ENCODE measurements around the gene AKR1C4.
"Not testable (repeated sequence)": the region's sequence is repeated elsewhere in the genome, so short reads cannot be mapped to it uniquely, and the experiment has no call there.

AKR1C4 gene

DNA sequence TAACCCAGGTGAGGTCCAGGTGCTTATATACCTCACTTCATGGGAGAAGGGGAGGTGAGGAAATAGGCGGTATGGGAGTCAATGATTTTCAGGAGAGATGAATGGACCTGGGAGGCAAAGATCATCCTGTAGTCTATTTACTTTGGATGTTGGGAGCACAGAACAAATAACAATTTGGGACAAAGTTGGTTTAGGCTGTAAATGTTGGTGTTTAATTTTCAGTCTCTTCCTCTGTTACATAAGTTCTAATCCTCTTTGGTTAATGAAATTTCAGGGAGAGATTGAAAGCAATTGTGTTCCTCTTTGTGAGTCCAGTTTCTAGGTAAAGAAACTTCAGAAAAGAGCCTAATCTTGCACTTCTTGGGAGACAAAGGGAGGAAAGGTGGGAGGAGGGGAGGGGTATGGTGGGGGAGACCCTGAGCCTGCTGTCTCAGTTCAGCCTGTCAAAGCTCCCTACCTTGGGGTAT, 46.9 kb downstream of the AKR1C4 start:
- H3K4me3 ChIP-seq (ENCODE audit: low read depth, low read length) = no peak overlapping the region
- no peak for DNase-seq (ENCODE audit: low read depth)
- TF ChIP-seq, protein P1, sequence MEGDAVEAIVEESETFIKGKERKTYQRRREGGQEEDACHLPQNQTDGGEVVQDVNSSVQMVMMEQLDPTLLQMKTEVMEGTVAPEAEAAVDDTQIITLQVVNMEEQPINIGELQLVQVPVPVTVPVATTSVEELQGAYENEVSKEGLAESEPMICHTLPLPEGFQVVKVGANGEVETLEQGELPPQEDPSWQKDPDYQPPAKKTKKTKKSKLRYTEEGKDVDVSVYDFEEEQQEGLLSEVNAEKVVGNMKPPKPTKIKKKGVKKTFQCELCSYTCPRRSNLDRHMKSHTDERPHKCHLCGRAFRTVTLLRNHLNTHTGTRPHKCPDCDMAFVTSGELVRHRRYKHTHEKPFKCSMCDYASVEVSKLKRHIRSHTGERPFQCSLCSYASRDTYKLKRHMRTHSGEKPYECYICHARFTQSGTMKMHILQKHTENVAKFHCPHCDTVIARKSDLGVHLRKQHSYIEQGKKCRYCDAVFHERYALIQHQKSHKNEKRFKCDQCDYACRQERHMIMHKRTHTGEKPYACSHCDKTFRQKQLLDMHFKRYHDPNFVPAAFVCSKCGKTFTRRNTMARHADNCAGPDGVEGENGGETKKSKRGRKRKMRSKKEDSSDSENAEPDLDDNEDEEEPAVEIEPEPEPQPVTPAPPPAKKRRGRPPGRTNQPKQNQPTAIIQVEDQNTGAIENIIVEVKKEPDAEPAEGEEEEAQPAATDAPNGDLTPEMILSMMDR (IDR thresholded peaks at IDR 0.05; ENCODE audit: low read depth, low read length, missing control alignments) = no peak
- in situ Hi-C loops (cut with HindIII; ENCODE audit: low sequenced_read_pairs) = no loop called here

DNA sequence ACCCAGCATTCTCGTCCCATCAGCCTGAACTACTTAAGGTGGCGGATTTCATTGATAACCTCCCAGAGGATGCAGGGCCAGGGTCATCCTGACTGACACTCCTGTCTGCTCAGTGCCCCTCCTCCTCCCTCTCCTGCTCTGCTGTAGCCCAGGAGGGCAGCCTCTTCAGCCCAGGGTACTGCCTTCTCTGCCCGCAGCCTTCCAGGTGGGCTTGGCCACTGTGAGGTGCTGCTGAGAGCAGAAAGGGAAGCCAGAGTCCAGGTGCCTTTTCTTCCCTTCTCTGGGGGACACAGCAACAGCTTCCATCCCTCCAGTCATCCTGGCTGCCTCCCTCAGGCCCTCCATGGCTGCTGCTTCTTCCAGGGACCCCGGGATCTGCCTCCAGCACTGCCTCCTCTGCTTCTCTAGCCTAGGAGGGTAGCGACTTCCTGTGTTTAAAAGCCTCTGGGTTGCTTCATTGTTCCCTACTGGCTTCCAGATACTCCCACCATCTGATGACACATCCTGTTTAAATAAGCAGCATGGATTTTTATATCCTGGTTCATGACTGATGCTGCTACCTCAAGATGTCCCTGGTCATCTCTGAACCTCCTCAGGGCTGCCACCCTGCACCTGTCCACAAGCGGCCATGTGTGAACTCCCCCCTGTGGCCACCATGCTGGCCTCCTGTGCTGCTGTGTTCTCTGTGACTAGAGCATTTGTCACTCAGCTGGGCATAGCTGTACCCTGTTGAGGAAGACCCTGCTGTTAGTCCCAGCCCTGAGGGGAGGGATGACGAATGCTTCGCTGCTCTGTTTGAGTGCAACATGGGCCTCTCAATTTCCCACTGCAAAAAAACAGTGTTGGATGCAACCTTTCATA, 55.8 kb downstream of the AKR1C4 start:
- no peak for DNase-seq (ENCODE audit: low read depth)
- in situ Hi-C loops (cut with HindIII; ENCODE audit: low sequenced_read_pairs) = no loop called here

DNA sequence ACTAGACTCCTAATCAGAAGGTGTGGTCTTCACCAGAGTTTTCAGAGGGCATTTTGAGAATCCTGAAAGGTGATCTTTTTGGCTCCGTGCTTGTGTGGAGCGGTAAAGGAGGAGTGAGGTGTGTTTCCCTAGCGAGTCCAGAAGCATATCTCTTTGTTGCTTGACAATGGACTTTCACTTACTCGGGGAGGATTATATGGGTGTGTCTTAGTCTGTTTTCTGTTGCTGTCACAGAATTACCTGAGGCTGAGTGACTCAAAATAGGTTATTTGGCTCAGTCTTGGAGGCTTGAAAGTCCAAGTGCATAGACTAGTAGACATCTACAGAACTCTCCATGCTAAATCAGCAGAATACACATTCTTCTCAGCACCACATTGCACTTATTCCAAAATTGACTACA, 57.9 kb downstream of the AKR1C4 start:
- H3K4me3 ChIP-seq (ENCODE audit: low read depth, low read length) = no peak overlapping the region
- in situ Hi-C loops (cut with HindIII; ENCODE audit: low sequenced_read_pairs) = no loop called here
- no peak for DNase-seq (ENCODE audit: low read depth)
- TF ChIP-seq, protein P1 (IDR thresholded peaks at IDR 0.05; ENCODE audit: low read depth, low read length, missing control alignments) = no peak

More for the DNA sequence above, 55.8 kb downstream of the AKR1C4 start:
- no peak overlapping the region for H3K4me3 ChIP-seq (ENCODE audit: low read depth, low read length)
- TF ChIP-seq, protein P1 (IDR thresholded peaks at IDR 0.05; ENCODE audit: low read depth, low read length, missing control alignments) = no peak

DNA sequence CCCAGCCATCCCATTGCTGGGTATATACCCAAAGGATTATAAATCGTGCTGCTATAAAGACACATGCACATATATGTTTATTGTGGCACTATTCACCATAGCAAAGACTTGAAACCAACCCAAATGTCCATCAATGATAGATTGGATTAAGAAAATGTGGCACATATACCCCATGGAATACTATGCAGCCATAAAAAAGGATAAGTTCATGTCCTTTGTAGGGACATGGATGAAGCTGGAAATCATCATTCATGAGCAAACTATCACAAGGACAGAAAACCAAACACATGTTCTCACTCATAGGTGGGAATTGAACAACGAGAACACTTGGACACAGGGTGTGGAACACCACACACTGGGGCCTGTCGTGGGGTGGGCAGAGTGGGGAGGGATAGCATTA, 61.1 kb downstream of the AKR1C4 start:
- H3K4me3 ChIP-seq (ENCODE audit: low read depth, low read length); DNase-seq (ENCODE audit: low read depth); in situ Hi-C loops (cut with HindIII; ENCODE audit: low sequenced_read_pairs): not testable (repeated sequence)

DNA sequence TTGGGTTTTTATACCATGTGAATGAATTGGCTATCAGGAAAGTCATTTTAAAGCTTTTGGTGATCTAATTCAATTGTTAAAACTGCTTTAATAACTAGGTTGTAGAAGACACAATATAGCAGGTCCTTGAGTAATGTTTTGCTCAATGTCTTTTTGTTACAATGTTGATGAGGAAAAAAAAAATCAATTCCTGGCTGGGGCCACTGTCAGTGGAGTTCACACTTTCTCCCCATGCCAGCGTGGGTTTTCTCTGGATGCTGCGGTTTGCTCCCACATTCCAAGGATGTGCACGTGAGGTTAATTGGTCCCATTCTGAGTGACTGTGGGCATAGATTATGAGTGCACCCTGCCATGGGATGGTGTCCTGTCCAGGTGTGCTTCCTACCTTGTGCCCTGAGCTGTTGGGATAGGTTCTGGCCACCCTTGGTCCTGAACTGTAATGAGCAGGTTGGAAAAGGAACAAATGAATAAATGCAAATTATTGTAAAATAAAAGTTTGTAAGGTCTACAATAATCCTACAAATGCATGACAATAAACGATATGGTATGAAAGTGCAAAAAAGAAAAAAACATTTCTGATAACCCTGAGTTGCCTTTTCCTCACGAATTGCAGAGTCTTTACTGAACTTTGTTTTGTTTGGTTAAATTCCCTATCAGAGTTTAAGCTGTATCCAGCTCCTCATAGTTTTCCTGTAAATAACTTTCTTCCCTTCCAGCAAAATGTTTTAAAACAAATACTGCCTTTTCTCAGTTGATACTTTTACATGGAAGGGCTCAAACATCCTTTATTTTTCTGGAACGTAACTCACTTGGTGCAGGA, 62.7 kb downstream of the AKR1C4 start:
- DNase-seq (ENCODE audit: low read depth) = no peak
- TF ChIP-seq, protein P1 (IDR thresholded peaks at IDR 0.05; ENCODE audit: low read depth, low read length, missing control alignments) = no peak
- in situ Hi-C loops (cut with HindIII; ENCODE audit: low sequenced_read_pairs) = no loop called here
- H3K4me3 ChIP-seq (ENCODE audit: low read depth, low read length) = no peak overlapping the region

DNA sequence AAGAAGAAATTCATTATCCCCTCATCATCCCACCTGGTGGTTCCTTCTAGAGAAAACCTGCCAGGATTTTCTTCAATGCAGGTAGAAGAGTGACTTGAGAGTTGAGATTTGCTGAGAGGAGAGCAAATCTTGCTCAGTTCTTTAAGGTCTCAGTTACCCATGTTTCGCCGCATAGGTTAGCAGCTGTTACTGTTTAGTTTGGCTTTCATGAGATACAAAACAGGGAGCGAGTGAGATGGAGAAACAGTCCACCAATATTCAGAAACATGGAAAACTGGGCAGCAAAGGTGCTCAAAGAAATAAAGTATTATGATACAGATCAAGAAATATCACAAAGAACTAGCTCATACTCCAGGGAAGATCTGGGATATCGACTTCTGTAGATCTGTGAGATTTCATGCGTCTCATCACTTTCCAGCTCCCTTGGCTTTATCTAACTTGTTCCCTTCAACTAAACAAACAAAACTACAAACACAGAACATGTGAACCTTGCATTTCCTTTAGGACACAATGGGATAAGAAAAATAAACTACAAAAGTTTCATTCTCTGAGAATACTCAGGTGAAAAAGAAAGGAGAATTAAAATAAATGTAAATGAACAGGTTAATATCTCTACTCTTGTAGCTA, 63.4 kb downstream of the AKR1C4 start:
- in situ Hi-C loops (cut with HindIII; ENCODE audit: low sequenced_read_pairs) = no loop called here
- TF ChIP-seq, protein P1 (IDR thresholded peaks at IDR 0.05; ENCODE audit: low read depth, low read length, missing control alignments) = no peak
- no peak for DNase-seq (ENCODE audit: low read depth)
- no peak overlapping the region for H3K4me3 ChIP-seq (ENCODE audit: low read depth, low read length)

Measured in astrocyte of the cerebellum (primary cell).